ENCODE data around the gene HDAC4. TPM values are rescaled to one million over a fixed set of nuclear protein-coding genes. Genes with fewer than 3 reads are reported as not detected.

HDAC4 gene
- total RNA-seq, 1 donor from 2014 or later, result 76.6 TPM

GRCh38 chr2:239436076-239436475 is 35.3 kb upstream of the HDAC4 start:
- no peak overlapping the region for H3K27ac ChIP-seq

GRCh38 chr2:239433777-239434403 is 33.1 kb upstream of the HDAC4 start:
- no peaks in the 10 kb centered on the region for H3K4me1 ChIP-seq
- H3K27ac ChIP-seq, result no peak overlapping the region
- no peak overlapping the region for H3K4me3 ChIP-seq
- DNase-seq (ENCODE audit: extremely low spot score in 2 of 2), result no peak
- intact Hi-C loops (cut with DNase I), result no loop called here
- TF ChIP-seq CTCF (IDR thresholded peaks at IDR 0.05) (no peak), POLR2AphosphoS5 (IDR thresholded peaks at IDR 0.05; ENCODE audit: insufficient read depth in 1 of 2, low read depth in 1 of 2) (no peak), POLR2A (IDR thresholded peaks at IDR 0.05) (no peak)
- no peaks in the 10 kb centered on the region for H3K36me3 ChIP-seq
- H3K27me3 ChIP-seq, result no peaks in the 10 kb centered on the region
- peaks cover 2% of the 10 kb centered on the region for H3K9me3 ChIP-seq

More at GRCh38 chr2:239436076-239436475, 35.3 kb upstream of the HDAC4 start:
- intact Hi-C loops (cut with DNase I), result no loop called here
- Histone ChIP-seq H3K4me1 (peaks cover 19% of the 10 kb centered on the region), H3K9me3 (peaks cover 2% of the 10 kb centered on the region), H3K4me3 (no peak overlapping the region), H3K36me3 (no peaks in the 10 kb centered on the region), H3K27me3 (no peaks in the 10 kb centered on the region)
- DNase-seq (ENCODE audit: extremely low spot score in 2 of 2), result no peak
- TF ChIP-seq POLR2AphosphoS5 (IDR thresholded peaks at IDR 0.05; ENCODE audit: insufficient read depth in 1 of 2, low read depth in 1 of 2) (no peak), POLR2A (IDR thresholded peaks at IDR 0.05) (no peak), CTCF (IDR thresholded peaks at IDR 0.05) (no peak)

GRCh38 chr2:239432174-239432573 is 31.4 kb upstream of the HDAC4 start:
- H3K4me3 ChIP-seq, result no peak overlapping the region
- H3K9me3 ChIP-seq, result peaks cover 2% of the 10 kb centered on the region
- H3K4me1 ChIP-seq, result no peaks in the 10 kb centered on the region
- no peaks in the 10 kb centered on the region for H3K27me3 ChIP-seq
- DNase-seq (ENCODE audit: extremely low spot score in 2 of 2), result no peak
- no peak for TF ChIP-seq CTCF (IDR thresholded peaks at IDR 0.05)
- no peak for TF ChIP-seq POLR2AphosphoS5 (IDR thresholded peaks at IDR 0.05; ENCODE audit: insufficient read depth in 1 of 2, low read depth in 1 of 2)
- TF ChIP-seq POLR2A (IDR thresholded peaks at IDR 0.05), result no peak
- no peak overlapping the region for H3K27ac ChIP-seq
- H3K36me3 ChIP-seq, result no peaks in the 10 kb centered on the region
- intact Hi-C loops (cut with DNase I), result no loop called here

GRCh38 chr2:239431536-239431935 is 30.7 kb upstream of the HDAC4 start:
- Histone ChIP-seq H3K9me3 (peaks cover 2% of the 10 kb centered on the region), H3K27ac (no peak overlapping the region), H3K27me3 (no peaks in the 10 kb centered on the region), H3K4me3 (no peak overlapping the region), H3K36me3 (no peaks in the 10 kb centered on the region), H3K4me1 (no peaks in the 10 kb centered on the region)
- TF ChIP-seq POLR2AphosphoS5 (IDR thresholded peaks at IDR 0.05; ENCODE audit: insufficient read depth in 1 of 2, low read depth in 1 of 2) (no peak), CTCF (IDR thresholded peaks at IDR 0.05) (no peak), POLR2A (IDR thresholded peaks at IDR 0.05) (no peak)
- DNase-seq (ENCODE audit: extremely low spot score in 2 of 2), result no peak
- intact Hi-C loops (cut with DNase I), result no loop called here

- no peaks in the 10 kb centered on the region for H3K4me1 ChIP-seq
- intact Hi-C loops (cut with DNase I), result no loop called here
- H3K9me3 ChIP-seq, result peaks cover 2% of the 10 kb centered on the region
- no peaks in the 10 kb centered on the region for H3K27me3 ChIP-seq
- TF ChIP-seq POLR2A (IDR thresholded peaks at IDR 0.05) (no peak), CTCF (IDR thresholded peaks at IDR 0.05) (no peak), POLR2AphosphoS5 (IDR thresholded peaks at IDR 0.05; ENCODE audit: insufficient read depth in 1 of 2, low read depth in 1 of 2) (no peak)
- H3K4me3 ChIP-seq, result no peak overlapping the region
- no peak overlapping the region for H3K27ac ChIP-seq
- no peaks in the 10 kb centered on the region for H3K36me3 ChIP-seq
- no peak for DNase-seq (ENCODE audit: extremely low spot score in 2 of 2)
These were observed 28.9 kb upstream of the HDAC4 start for GRCh38 chr2:239429473-239430350.
